ENCODE data around the gene SPOCK2.

- TF ChIP-seq EZH2 (IDR thresholded peaks at IDR 0.05; ENCODE audit: borderline replicate concordance, control insufficient read depth, low read depth, low read length) (no peak), CTCF (IDR thresholded peaks at IDR 0.05 in 2 of 3, conservative IDR thresholded peaks at IDR 0.05 in 1 of 3; ENCODE audit: control insufficient read depth in 2 of 3, extremely low read depth in 1 of 3, insufficient read depth in 1 of 3, low read depth in 3 of 3, low read length in 3 of 3) (no peak), ZNF687 (IDR thresholded peaks at IDR 0.05) (no peak), NRF1 (conservative IDR thresholded peaks at IDR 0.05; ENCODE audit: low read depth, low read length) (no peak), JUNB (IDR thresholded peaks at IDR 0.05) (no peak), DPF2 (IDR thresholded peaks at IDR 0.05) (no peak), CUX1 (IDR thresholded peaks at IDR 0.05; ENCODE audit: insufficient replicate concordance, low read depth, low read length) (no peak), MEF2A (IDR thresholded peaks at IDR 0.05; ENCODE audit: insufficient read depth, low read depth, low read length) (no peak), ATF2 (IDR thresholded peaks at IDR 0.05; ENCODE audit: low read length) (no peak), EED (IDR thresholded peaks at IDR 0.05; ENCODE audit: low read depth) (no peak), SMC3 (IDR thresholded peaks at IDR 0.05; ENCODE audit: borderline replicate concordance, low read length) (no peak), LARP7 (IDR thresholded peaks at IDR 0.05) (no peak)
These were observed 26.5 kb upstream of the SPOCK2 start for GRCh38 chr10:72114706-72115450.

Measured in GM12878 (cell line).